T-cell (primary cell): ENCODE results near the gene APAF1. TPM values are rescaled to one million over a fixed set of nuclear protein-coding genes. Genes with fewer than 3 reads are reported as not detected.

Experiments
- ATAC-seq, 4 experiments: fragments of 200-7000 bp in 3 of 4; fragments of 150-1000 bp in 1 of 4; cut with Tn5 transposase; replicated peaks in 1 of 4; 1 replicate in 3 of 4; 2 replicates in 1 of 4; pipeline ENCODE4 v1.10.0; 2021; ENCODE audit warnings: moderate library complexity in 3 of 4, mild to moderate bottlenecking in 2 of 4, moderate number of reproducible peaks in 1 of 4
- CTCF ChIA-PET, 2 donors: fragments of 300-600 bp; sonication (Branson Sonifier 250); formaldehyde crosslinking; loops; one replicate each; lab custom pipeline; 2022; ENCODE audit warnings: antibody characterized with exemption in 2 of 2; lab: Charles Lee
- POLR2A ChIA-PET, 2 donors: fragments of 300-600 bp; sonication (Branson Sonifier 250); formaldehyde crosslinking; loops; one replicate each; lab custom pipeline; 2022; ENCODE audit warnings: antibody characterized with exemption in 2 of 2; lab: Charles Lee
- DNase-seq, 35 experiments: peaks; one replicate each; pipeline versions ENCODE4 v3.0.0 to v3.0.0-alpha.2; 2013 to 2023
- H3K27ac ChIP-seq: one replicate; pipeline ENCODE4 v1.5.1; 2013; ENCODE audit warnings: low read length
- H3K27me3 ChIP-seq, 2 experiments: replicated peaks in 1 of 2; 1 replicate in 1 of 2; 2 replicates in 1 of 2; pipeline versions ENCODE4 v1.6.1 to v1.7.0; 2013; ENCODE audit warnings: low read length in 1 of 2, mixed read lengths in 1 of 2; ENCODE audit not compliant: control insufficient read depth in 2 of 2, insufficient read depth in 2 of 2; ENCODE audit errors: extremely low read depth in 1 of 2
- H3K36me3 ChIP-seq, 2 donors: 1 replicate in 1 of 2; 2 replicates in 1 of 2; pipeline versions ENCODE4 v1.6.1 to v1.7.0; 2013; ENCODE audit warnings: low read length in 1 of 2; ENCODE audit not compliant: control insufficient read depth in 2 of 2, insufficient read depth in 1 of 2; ENCODE audit errors: extremely low read depth in 1 of 2
- H3K4me1 ChIP-seq, 2 experiments: 1 replicate in 1 of 2; 2 replicates in 1 of 2; pipeline versions ENCODE4 v1.6.1 to v1.7.0; 2013; ENCODE audit warnings: low read length in 2 of 2, mixed read lengths in 1 of 2; ENCODE audit not compliant: insufficient read depth in 2 of 2, control insufficient read depth in 1 of 2; ENCODE audit errors: extremely low read depth in 1 of 2
- H3K4me3 ChIP-seq, 2 donors: 1 replicate in 1 of 2; 2 replicates in 1 of 2; pipeline versions ENCODE4 v1.5.1 to v1.7.0; 2013; ENCODE audit warnings: mild to moderate bottlenecking in 2 of 2, low read length in 1 of 2, moderate library complexity in 1 of 2; ENCODE audit not compliant: control insufficient read depth in 1 of 2; ENCODE audit errors: extremely low read depth in 1 of 2
- H3K9me3 ChIP-seq: 2 replicates; pipeline ENCODE4 v1.7.0; 2013
- H3K27ac Mint-ChIP-seq, 2 donors: one replicate each; pipeline ENCODE4 v1.8.0; 2020 to 2021; ENCODE audit warnings: mild to moderate bottlenecking in 2 of 2, mixed read lengths in 2 of 2
- H3K27me3 Mint-ChIP-seq, 2 donors: one replicate each; pipeline ENCODE4 v1.8.0; 2021 to 2022; ENCODE audit warnings: mixed read lengths in 2 of 2
- H3K36me3 Mint-ChIP-seq: one replicate; pipeline ENCODE4 v1.8.0; 2021; ENCODE audit warnings: mixed read lengths
- H3K4me1 Mint-ChIP-seq, 3 donors: one replicate each; pipeline ENCODE4 v1.8.0; 2020 to 2022; ENCODE audit warnings: mixed read lengths in 3 of 3, mild to moderate bottlenecking in 1 of 3
- H3K4me3 Mint-ChIP-seq, 3 donors: one replicate each; pipeline ENCODE4 v1.8.0; 2020 to 2022; ENCODE audit warnings: mild to moderate bottlenecking in 3 of 3, mixed read lengths in 3 of 3, moderate library complexity in 3 of 3
- H3K9me3 Mint-ChIP-seq, 3 donors: one replicate each; pipeline ENCODE4 v1.8.0; 2020 to 2022; ENCODE audit warnings: mixed read lengths in 3 of 3
- WGBS: methylation state at CpG from one replicate; pipeline ENCODE4 v1.1.5; 2013; ENCODE audit warnings: missing lambda C conversion rate; ENCODE audit not compliant: insufficient coverage; 5-methylcytosine and 5-hydroxymethylcytosine counted together
- total RNA-seq, 35 experiments: library from RNA in 6 of 35; stranded (reverse) in 6 of 35; fragments of 120-200 nt in 1 of 35; gene quantifications; one replicate each; pipeline versions ENCODE4 v1.2.1 to v1.2.4 and lab custom pipeline; 2013 to 2026

The APAF1 gene
- total RNA-seq, 5 donors from 2014 or later (not counting 1 experiment from before 2014, with no cell fraction given), result 20.7 to 27.6 (median 23.5) TPM

DNA sequence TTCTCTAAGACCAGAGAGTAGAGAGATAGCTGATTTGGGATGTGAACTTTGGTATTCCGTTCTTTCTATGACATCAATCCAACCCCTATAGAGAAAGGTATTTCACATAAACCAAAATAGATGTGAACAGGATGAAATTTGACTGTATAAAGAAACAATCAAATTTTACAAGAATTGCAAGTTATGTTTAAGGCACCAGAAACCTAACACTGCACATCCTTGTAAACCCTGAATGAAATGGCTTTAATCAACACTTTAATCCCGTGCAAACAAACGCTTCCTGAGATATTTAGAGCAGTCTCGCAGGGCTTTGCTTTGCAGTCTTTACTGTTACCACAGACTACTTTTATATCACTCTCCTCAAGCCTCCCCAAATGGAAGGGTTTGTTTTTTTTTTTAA lies 125.1 kb downstream of the APAF1 start:
- Mint-ChIP-seq H3K4me3 (no peak overlapping the region), H3K27ac (no peak overlapping the region), H3K9me3 (peaks cover 0 to 5% (median 0%) of the 10 kb centered on the region in 3 donors), H3K36me3 (no peaks in the 10 kb centered on the region), H3K4me1 (no peaks in the 10 kb centered on the region), H3K27me3 (peaks cover 3 to 4% of the 10 kb centered on the region in 2 donors)
- H3K27ac ChIP-seq, result no peak overlapping the region
- H3K27me3 ChIP-seq, result no peaks in the 10 kb centered on the region
- DNase-seq, result no peak
- no peaks in the 10 kb centered on the region for H3K36me3 ChIP-seq
- CTCF ChIA-PET, result no interaction called here
- POLR2A ChIA-PET, result no interaction called here
- no peaks in the 10 kb centered on the region for H3K4me1 ChIP-seq
- 94% methylated on average over 2 of the region's 4 CpGs for WGBS
- no peaks in the 10 kb centered on the region for H3K9me3 ChIP-seq
- H3K4me3 ChIP-seq, result no peak overlapping the region
- no peak for ATAC-seq

DNA sequence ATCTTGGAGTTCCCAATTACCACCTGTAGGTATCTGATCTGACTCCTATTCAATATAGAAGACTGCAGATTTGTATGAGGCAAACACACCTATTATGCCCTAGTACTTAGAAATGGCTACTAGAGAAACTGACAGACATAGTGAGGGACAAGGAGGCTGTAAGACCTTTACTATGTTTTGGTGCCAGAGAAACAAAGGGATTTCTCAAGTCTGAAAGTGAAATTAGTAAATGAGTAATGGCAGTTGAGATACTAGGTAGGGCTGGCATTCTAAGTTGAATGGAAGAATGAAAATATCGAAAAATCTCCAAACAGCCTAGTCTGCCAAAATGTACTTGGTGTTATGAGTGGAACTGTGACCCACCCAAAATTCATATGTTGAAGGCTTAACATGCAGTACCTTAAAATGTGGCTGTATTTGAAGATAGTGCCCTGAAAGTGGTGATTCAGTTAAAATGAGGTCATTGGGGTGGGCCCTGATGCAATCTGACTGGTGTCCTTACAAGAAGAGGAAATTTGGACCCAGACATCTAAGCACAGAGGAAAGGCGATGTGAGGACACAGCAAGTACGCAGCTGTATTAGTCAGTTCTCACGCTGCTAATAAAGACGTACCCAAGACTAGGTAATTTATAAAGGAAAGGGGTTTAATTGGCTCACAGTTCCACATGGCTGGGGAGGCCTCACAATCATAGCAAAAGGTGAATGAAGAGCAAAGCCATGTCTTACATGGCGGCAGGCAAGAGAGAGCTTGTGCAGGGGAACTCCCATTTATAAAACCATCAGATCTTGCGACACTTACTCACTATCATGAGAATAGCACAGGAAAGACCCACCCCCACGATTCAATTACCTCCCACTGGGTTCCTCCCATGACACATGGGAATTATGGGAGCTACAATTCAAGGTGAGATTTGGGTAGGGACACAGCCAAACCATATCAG lies 127.0 kb downstream of the APAF1 start:
- Histone ChIP-seq H3K4me3 (no peak overlapping the region), H3K4me1 (no peaks in the 10 kb centered on the region), H3K9me3 (no peaks in the 10 kb centered on the region), H3K36me3 (no peaks in the 10 kb centered on the region), H3K27me3 (no peaks in the 10 kb centered on the region), H3K27ac (no peak overlapping the region)
- no peak overlapping the region for H3K27ac Mint-ChIP-seq
- H3K4me1 Mint-ChIP-seq, result no peaks in the 10 kb centered on the region
- H3K4me3 Mint-ChIP-seq, result no peak overlapping the region
- 96% methylated on average over 5 of the region's 8 CpGs for WGBS
- POLR2A ChIA-PET, result no interaction called here
- peaks cover 0 to 5% (median 0%) of the 10 kb centered on the region in 3 donors for H3K9me3 Mint-ChIP-seq
- ATAC-seq, result no peak
- peaks cover 0 to 3% of the 10 kb centered on the region in 2 donors for H3K27me3 Mint-ChIP-seq
- no peaks in the 10 kb centered on the region for H3K36me3 Mint-ChIP-seq
- CTCF ChIA-PET, result interaction anchor here in 1 of 2 donors (0.6 to 0.7 kb wide), 2 partner anchors 13 to 382 kb away, joined by 3 read pairs; no protein-coding TSS in a partner anchor
- no peak for DNase-seq

DNA sequence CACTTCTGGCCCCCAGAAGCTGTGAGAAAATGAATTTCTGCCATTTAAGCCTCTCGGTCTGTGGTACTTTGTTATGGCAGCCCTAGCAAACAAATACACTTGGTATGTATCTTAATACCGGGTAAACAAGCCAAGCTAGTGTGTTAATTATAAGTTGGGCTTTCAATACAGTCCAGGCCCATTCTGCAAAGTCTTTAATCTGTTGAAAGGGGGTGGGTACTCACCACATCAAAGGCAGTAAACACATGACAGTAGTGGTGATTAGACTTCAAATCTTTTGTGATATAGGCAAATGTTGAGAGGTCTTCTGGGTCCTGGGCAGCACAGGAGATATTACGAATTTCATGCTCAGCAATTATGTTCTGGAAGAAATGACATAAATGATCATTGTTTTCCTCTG lies 127.7 kb downstream of the APAF1 start:
- no peaks in the 10 kb centered on the region for H3K9me3 ChIP-seq
- H3K27ac ChIP-seq, result no peak overlapping the region
- Mint-ChIP-seq H3K36me3 (no peaks in the 10 kb centered on the region), H3K4me3 (no peak overlapping the region), H3K9me3 (peaks cover 0 to 5% (median 0%) of the 10 kb centered on the region in 3 donors), H3K27me3 (peaks cover under 1 to 1% of the 10 kb centered on the region in 2 donors), H3K27ac (no peak overlapping the region), H3K4me1 (no peaks in the 10 kb centered on the region)
- peaks cover 0 to under 1% of the 10 kb centered on the region in 2 experiments for H3K27me3 ChIP-seq
- H3K36me3 ChIP-seq, result no peaks in the 10 kb centered on the region
- CTCF ChIA-PET, result no interaction called here
- POLR2A ChIA-PET, result no interaction called here
- no CpG with 5 or more reads among the region's 3 CpGs for WGBS
- DNase-seq (no peak), ATAC-seq (no peak)
- no peak overlapping the region for H3K4me3 ChIP-seq
- no peaks in the 10 kb centered on the region for H3K4me1 ChIP-seq

DNA sequence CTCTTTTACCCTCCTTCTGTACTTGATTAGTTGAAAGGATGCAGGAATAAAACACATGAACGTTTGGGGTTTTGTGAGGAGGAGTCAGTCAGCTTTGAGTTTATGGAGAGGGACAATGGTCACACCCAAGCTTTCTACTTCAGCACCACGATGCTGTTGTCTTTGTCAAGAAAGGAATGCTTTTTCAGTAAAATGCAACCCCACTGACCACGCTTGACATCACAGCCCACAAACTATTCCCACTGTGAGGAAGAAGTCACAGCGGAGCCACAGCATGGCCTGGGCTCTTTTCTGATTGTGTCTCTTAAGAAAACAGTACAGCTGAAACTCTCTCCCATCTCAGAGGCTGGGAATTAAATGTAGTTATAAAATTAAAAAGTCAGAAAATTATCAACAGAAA lies 135.2 kb downstream of the APAF1 start:
- CTCF ChIA-PET, result no interaction called here

DNA sequence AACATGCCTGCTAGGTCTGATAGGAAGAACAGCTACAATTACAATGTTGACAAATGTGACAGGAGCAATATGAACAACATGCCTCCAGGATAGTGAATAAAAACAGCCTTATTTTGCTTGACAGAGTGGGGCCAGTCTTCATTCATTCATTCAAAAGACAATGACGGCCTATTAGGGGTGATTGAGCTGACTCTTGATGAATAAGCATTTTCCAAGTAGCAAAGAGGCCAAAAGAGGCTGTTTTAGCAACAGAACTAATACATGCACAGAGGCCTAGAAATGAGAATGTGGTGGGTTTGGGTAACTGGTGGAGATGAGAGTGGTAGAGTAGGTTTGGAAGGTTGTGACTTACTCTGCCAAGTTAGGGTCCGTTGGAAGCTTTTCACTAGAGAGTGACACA lies 138.3 kb downstream of the APAF1 start:
- peaks cover 12 to 20% of the 10 kb centered on the region in 2 donors for H3K27me3 Mint-ChIP-seq
- no peak overlapping the region for H3K27ac Mint-ChIP-seq
- ChIA-PET CTCF (interaction anchor here in 1 of 2 donors (0.6 kb wide), 1 partner anchor 1329 kb away, joined by 3 read pairs; no protein-coding TSS in a partner anchor), POLR2A (no interaction called here)
- no peaks in the 10 kb centered on the region for H3K9me3 ChIP-seq
- H3K27ac ChIP-seq, result no peak overlapping the region
- H3K4me1 ChIP-seq, result no peaks in the 10 kb centered on the region
- peaks cover 0 to 6% (median 0%) of the 10 kb centered on the region in 3 donors for H3K9me3 Mint-ChIP-seq
- ATAC-seq (no peak), DNase-seq (no peak)
- H3K36me3 ChIP-seq, result no peaks in the 10 kb centered on the region
- no peak overlapping the region for H3K4me3 ChIP-seq
- H3K4me1 Mint-ChIP-seq, result no peaks in the 10 kb centered on the region
- H3K4me3 Mint-ChIP-seq, result no peak overlapping the region
- no peaks in the 10 kb centered on the region for H3K36me3 Mint-ChIP-seq
- H3K27me3 ChIP-seq, result peaks cover 2 to 4% of the 10 kb centered on the region in 2 experiments
- 100% methylated on average over 2 of the region's 2 CpGs for WGBS

More for the DNA sequence above, 135.2 kb downstream of the APAF1 start:
- H3K4me1 ChIP-seq, result no peaks in the 10 kb centered on the region
- no CpG with 5 or more reads among the region's 4 CpGs for WGBS
- DNase-seq (no peak), ATAC-seq (no peak)
- no peaks in the 10 kb centered on the region for H3K9me3 ChIP-seq
- no peak overlapping the region for H3K27ac Mint-ChIP-seq
- no peak overlapping the region for H3K4me3 ChIP-seq
- H3K27ac ChIP-seq, result no peak overlapping the region
- POLR2A ChIA-PET, result no interaction called here
- no peaks in the 10 kb centered on the region for H3K4me1 Mint-ChIP-seq
- peaks cover 2 to 6% of the 10 kb centered on the region in 2 experiments for H3K27me3 ChIP-seq
- H3K27me3 Mint-ChIP-seq, result peaks cover 14 to 20% of the 10 kb centered on the region in 2 donors
- H3K9me3 Mint-ChIP-seq, result peaks cover 0 to 6% (median 0%) of the 10 kb centered on the region in 3 donors
- no peak overlapping the region for H3K4me3 Mint-ChIP-seq
- no peaks in the 10 kb centered on the region for H3K36me3 ChIP-seq
- H3K36me3 Mint-ChIP-seq, result no peaks in the 10 kb centered on the region
